ENCODE measurements around the gene TSC22D1. TPM values are rescaled to one million over a fixed set of nuclear protein-coding genes. Genes with fewer than 3 reads are reported as not detected.

Gene TSC22D1
- polyA plus RNA-seq, 1 donor (not counting 4 experiments of a cell fraction or from before 2014, with no cell fraction given) = 177 TPM

GRCh38 chr13:44425041-44425814 lies 150.9 kb downstream of the TSC22D1 start:
- TF ChIP-seq CTCF (optimal IDR thresholded peaks at IDR 0.05 in 1 of 3, IDR thresholded peaks at IDR 0.05 in 1 of 3, conservative IDR thresholded peaks at IDR 0.05 in 1 of 3; ENCODE audit: extremely low read depth in 1 of 3, insufficient read depth in 2 of 3, low read length in 3 of 3) (no peak), EZH2 (IDR thresholded peaks at IDR 0.05; ENCODE audit: low read length) (no peak)
- Histone ChIP-seq H2AFZ (ENCODE audit: control insufficient read depth, low read length) (no peak overlapping the region), H3K4me1 (ENCODE audit: control insufficient read depth, extremely low read depth, insufficient read depth, low read length) (no peaks in the 10 kb centered on the region), H3K9me3 (ENCODE audit: control insufficient read depth, low read depth, low read length) (no peaks in the 10 kb centered on the region), H3K4me2 (ENCODE audit: control insufficient read depth, extremely low read depth, insufficient read depth, low read depth, low read length) (no peak overlapping the region), H3K9ac (ENCODE audit: control insufficient read depth, extremely low read depth, insufficient read depth, low read length) (no peak overlapping the region), H3K79me2 (ENCODE audit: control insufficient read depth, insufficient read depth, low read length) (no peaks in the 10 kb centered on the region), H3K36me3 (ENCODE audit: control insufficient read depth in 2 of 2, extremely low read depth in 1 of 2, insufficient read depth in 2 of 2, low read length in 2 of 2) (no peaks in the 10 kb centered on the region), H3K9me1 (ENCODE audit: control insufficient read depth, extremely low read depth, insufficient read depth, low read length) (no peaks in the 10 kb centered on the region), H3K4me3 (ENCODE audit: control insufficient read depth in 2 of 3, extremely low read depth in 1 of 3, insufficient read depth in 2 of 3, low read depth in 1 of 3, low read length in 3 of 3) (no peak overlapping the region), H4K20me1 (ENCODE audit: control insufficient read depth, extremely low read depth, insufficient read depth, low read length) (no peaks in the 10 kb centered on the region), H3K27ac (ENCODE audit: control insufficient read depth, insufficient read depth, low read length) (no peak overlapping the region), H3K27me3 (ENCODE audit: control insufficient read depth, extremely low read depth, insufficient read depth, low read length) (no peaks in the 10 kb centered on the region)
- DNase-seq (ENCODE audit: low read depth, low spot score) (no peak), FAIRE-seq (no peak)
- dilution Hi-C loops (cut with MboI; ENCODE audit: extremely low pct_ligation_motif_present, low sequenced_read_pairs) = loop anchor here (25.0 kb wide), 1 partner anchor 388 kb away; no protein-coding TSS in a partner anchor

GRCh38 chr13:44423824-44424223 lies 152.3 kb downstream of the TSC22D1 start:
- no peaks in the 10 kb centered on the region for H3K79me2 ChIP-seq (ENCODE audit: control insufficient read depth, insufficient read depth, low read length)
- no peaks in the 10 kb centered on the region for H3K9me3 ChIP-seq (ENCODE audit: control insufficient read depth, low read depth, low read length)
- dilution Hi-C loops (cut with MboI; ENCODE audit: extremely low pct_ligation_motif_present, low sequenced_read_pairs) = no loop called here
- H3K4me3 ChIP-seq (ENCODE audit: control insufficient read depth in 2 of 3, extremely low read depth in 1 of 3, insufficient read depth in 2 of 3, low read depth in 1 of 3, low read length in 3 of 3) = no peak overlapping the region
- no peak overlapping the region for H2AFZ ChIP-seq (ENCODE audit: control insufficient read depth, low read length)
- H3K4me1 ChIP-seq (ENCODE audit: control insufficient read depth, extremely low read depth, insufficient read depth, low read length) = no peaks in the 10 kb centered on the region
- no peaks in the 10 kb centered on the region for H4K20me1 ChIP-seq (ENCODE audit: control insufficient read depth, extremely low read depth, insufficient read depth, low read length)
- no peak for DNase-seq (ENCODE audit: low read depth, low spot score)
- TF ChIP-seq EZH2 (IDR thresholded peaks at IDR 0.05; ENCODE audit: low read length) = no peak
- TF ChIP-seq CTCF (optimal IDR thresholded peaks at IDR 0.05 in 1 of 3, IDR thresholded peaks at IDR 0.05 in 1 of 3, conservative IDR thresholded peaks at IDR 0.05 in 1 of 3; ENCODE audit: extremely low read depth in 1 of 3, insufficient read depth in 2 of 3, low read length in 3 of 3) = no peak
- H3K4me2 ChIP-seq (ENCODE audit: control insufficient read depth, extremely low read depth, insufficient read depth, low read depth, low read length) = no peak overlapping the region
- H3K36me3 ChIP-seq (ENCODE audit: control insufficient read depth in 2 of 2, extremely low read depth in 1 of 2, insufficient read depth in 2 of 2, low read length in 2 of 2) = no peaks in the 10 kb centered on the region
- FAIRE-seq = no peak
- no peak overlapping the region for H3K27ac ChIP-seq (ENCODE audit: control insufficient read depth, insufficient read depth, low read length)
- H3K9me1 ChIP-seq (ENCODE audit: control insufficient read depth, extremely low read depth, insufficient read depth, low read length) = no peaks in the 10 kb centered on the region
- no peaks in the 10 kb centered on the region for H3K27me3 ChIP-seq (ENCODE audit: control insufficient read depth, extremely low read depth, insufficient read depth, low read length)
- H3K9ac ChIP-seq (ENCODE audit: control insufficient read depth, extremely low read depth, insufficient read depth, low read length) = no peak overlapping the region

Data from keratinocyte (primary cell).